ENCODE measurements around the gene DCAF7.

DCAF7 gene

DNA sequence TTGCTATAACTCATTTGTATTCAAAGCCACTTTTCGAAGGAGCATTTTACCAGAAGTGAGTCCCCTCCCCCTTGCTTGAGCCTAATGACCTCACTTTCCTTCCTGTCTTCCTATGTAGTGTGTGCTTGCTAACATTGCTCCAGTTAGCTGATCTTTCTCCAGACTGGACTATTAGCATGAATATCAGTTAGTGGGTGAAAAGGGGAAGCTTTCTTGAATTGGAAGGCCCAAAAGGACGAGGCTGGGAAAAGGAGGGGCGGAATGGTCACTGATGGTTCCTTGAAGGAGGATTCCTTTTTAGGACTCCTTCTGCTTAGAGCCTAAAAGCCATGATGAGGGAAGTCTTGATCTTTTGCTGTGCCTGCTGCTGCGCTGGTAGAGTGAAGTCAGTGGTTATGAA lies 83.9 kb downstream of the DCAF7 start:
- DNase-seq, result no peak

DNA sequence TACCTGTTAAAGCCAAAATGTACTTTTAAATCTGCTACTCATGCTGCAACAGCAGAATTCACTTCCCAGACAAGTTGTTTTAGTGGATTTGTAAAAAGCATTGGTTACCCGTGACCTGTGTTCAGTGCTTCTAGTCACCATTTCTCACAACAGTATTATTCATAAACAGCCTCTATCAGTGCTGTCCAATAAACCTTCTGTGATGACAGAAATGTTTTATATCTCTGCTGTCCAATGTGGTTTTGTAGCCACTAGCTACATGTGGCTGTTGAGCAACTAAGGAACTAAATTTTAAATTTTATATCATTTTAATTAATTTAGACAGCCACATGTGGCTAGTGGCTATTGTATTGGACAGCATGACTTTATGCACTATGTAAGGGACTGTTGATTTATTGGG lies 84.5 kb downstream of the DCAF7 start:
- DNase-seq, result no peak

DNA sequence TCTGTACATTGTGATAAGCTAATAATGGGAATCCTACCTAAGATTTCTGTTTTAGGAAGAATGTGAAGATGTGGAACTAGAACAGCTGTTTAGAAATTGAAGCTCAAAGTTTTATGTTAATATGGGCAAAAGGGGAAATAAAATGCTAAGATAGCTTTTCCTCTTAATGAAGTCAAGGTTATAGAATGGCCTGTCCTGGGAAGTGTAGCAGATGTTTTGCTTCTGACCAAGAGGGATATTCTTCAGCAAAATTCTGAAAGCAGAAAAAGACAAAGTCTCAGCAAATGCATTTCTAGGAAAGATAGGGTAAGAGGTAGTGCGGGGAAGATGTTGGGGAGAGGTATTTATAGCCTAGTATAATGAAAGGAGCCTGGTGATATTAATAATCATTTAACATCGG lies 85.0 kb downstream of the DCAF7 start:
- DNase-seq, result no peak

DNA sequence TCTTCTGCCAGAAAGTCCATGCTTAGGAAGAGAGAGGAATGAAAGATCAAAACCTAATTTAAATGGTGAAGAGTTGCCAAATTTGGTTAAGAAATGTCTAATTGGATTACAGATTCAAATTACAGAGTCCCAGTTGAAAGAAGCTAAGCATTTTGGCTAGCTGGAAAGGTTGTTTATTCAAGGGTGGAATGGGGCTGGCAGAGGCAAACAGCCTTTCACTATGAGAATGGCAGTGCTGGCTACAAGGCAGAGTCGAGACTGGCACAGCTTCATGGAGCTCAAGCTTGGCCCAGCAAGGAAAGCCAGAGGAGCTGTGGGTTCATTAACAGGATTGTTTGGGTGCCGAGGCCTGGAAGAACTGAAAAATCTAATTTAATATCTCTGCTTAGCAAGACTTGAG lies 85.5 kb downstream of the DCAF7 start:
- DNase-seq, result no peak

DNA sequence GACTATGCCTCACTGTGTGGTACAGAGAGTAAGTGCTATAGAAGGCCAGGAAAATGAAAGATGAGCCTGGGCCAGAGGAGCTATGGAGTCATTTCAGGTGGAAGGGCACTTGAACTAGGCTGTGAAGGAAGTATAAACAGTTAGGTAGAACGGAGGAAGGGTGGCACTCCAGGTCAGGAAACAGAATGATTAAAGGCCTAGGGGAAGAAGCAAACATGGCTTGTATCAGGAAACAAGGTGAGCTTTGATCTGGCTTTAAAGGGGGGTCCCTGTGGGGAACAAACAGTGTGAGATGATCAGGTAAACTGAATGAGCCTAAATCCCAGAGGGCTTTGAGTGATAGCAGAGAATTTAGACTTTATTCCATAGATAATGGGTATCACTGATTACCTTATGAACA lies 88.8 kb downstream of the DCAF7 start:
- no peak for DNase-seq

DNA sequence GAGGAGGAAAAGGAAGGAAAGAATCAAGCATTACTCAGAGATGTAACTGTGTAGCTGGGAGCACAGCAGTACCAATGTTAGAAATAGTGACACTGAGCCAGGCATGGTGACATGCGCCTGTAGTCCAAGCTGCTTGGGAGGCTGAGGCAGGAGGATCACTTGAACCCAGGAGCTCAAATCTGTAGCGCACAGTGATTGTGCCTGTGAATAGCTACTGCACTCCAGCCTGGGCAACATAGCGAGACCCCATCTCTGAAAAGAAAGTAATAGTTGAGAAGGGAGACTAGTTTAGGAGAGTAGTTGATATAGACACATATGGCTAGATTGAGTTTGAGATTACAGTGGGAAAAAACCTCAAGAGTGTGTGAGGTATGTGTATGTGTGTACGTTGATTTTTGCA lies 89.8 kb downstream of the DCAF7 start:
- DNase-seq, result no peak

DNA sequence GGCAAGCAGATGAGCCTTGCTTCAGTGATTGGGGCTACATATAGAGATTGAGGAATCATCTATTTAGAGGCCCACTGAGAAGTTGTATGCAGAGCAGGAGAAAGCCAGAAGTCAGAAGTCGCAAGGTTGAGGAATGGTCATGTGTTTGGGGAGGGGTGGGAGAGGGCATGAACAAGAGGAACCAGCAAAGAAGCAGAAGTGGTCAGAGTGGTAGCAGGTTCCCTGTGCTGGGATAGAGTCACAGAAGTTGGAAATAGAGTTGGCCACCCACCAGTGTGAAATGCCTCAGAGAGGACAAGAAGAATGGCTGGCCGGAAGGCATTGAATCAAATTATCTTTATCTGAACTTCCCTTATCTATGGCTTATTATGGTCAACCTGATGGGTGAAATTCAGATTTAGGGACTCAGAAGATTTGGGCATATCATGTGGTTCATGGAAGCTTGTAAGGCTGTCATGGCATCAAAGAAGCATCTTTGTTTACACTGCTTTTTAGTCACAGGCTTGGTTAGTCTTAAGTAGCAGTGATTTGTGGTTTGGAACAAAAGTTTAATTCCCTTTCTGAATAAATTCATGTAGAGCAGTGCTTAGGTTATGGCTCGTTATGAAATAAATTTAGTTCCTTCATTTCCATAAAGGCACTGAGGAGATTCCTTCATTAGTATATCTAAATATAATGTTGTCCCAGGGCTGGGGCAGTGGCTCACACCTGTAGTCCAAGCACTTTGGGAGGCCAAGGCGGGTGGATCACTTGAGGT lies 91.6 kb downstream of the DCAF7 start:
- no peak for DNase-seq

Data from kidney glomerular epithelial cell (primary cell).